ENCODE measurements around the gene LINS1.
"Not testable (repeated sequence)": the region's sequence is repeated elsewhere in the genome, so short reads cannot be mapped to it uniquely, and the experiment has no call there.

The LINS1 gene

GRCh38 chr15:100601617-100602063, 344 bp downstream of the LINS1 start:
- no peak for DNase-seq

- peak; percentile 70 for DNase-seq
These were observed 821 bp downstream of the LINS1 start for GRCh38 chr15:100601163-100601562.

GRCh38 chr15:100598655-100599054, 3.3 kb downstream of the LINS1 start:
- DNase-seq: no peak

GRCh38 chr15:100597862-100598261, 4.1 kb downstream of the LINS1 start:
- DNase-seq: peak; percentile 32

- peak; percentile 96 for DNase-seq
These were observed 5.2 kb downstream of the LINS1 start for GRCh38 chr15:100596792-100597191.

GRCh38 chr15:100595964-100596363, 6.0 kb downstream of the LINS1 start:
- DNase-seq: peak; percentile 25

GRCh38 chr15:100593431-100593830, 8.6 kb downstream of the LINS1 start:
- DNase-seq: no peak

- peak; percentile 22 for DNase-seq
These were observed 9.1 kb downstream of the LINS1 start for GRCh38 chr15:100592898-100593297.

GRCh38 chr15:100591835-100592234, 10.1 kb downstream of the LINS1 start:
- no peak for DNase-seq

GRCh38 chr15:100591163-100591562, 10.8 kb downstream of the LINS1 start:
- not testable (repeated sequence) for DNase-seq

GRCh38 chr15:100588638-100589242, 13.2 kb downstream of the LINS1 start:
- DNase-seq: no peak

GRCh38 chr15:100580414-100580813, 21.6 kb downstream of the LINS1 start:
- peak; percentile 43 for DNase-seq

- no peak for DNase-seq
These were observed 28.5 kb downstream of the LINS1 start for GRCh38 chr15:100573526-100573925.

- DNase-seq: peak; percentile 47
These were observed 29.5 kb downstream of the LINS1 start for GRCh38 chr15:100572362-100572983.

GRCh38 chr15:100571592-100572167, 30.3 kb downstream of the LINS1 start:
- DNase-seq: peak; percentile 33

GRCh38 chr15:100570735-100571313, 31.2 kb downstream of the LINS1 start:
- DNase-seq: no peak

GRCh38 chr15:100570275-100570674, 31.7 kb downstream of the LINS1 start:
- no peak for DNase-seq

GRCh38 chr15:100569391-100569790, 32.6 kb downstream of the LINS1 start:
- no peak for DNase-seq

- DNase-seq: no peak
These were observed 34.9 kb downstream of the LINS1 start for GRCh38 chr15:100566850-100567628.

- no peak for DNase-seq
These were observed 36.4 kb downstream of the LINS1 start for GRCh38 chr15:100565591-100565990.

- DNase-seq: no peak
These were observed 41.7 kb downstream of the LINS1 start for GRCh38 chr15:100560323-100560722.

- DNase-seq: no peak
These were observed 42.7 kb downstream of the LINS1 start for GRCh38 chr15:100559330-100559729.

GRCh38 chr15:100558771-100559254, 43.2 kb downstream of the LINS1 start:
- DNase-seq: no peak

Data from CD4-positive, alpha-beta T cell treated with Interleukin-10 for 1 hour (primary cell).